Skeletal muscle tissue (tissue), 4 donors: ENCODE measurements around the gene PSMA5. TPM values are rescaled to one million over a fixed set of nuclear protein-coding genes. Genes with fewer than 3 reads are reported as not detected.

Source experiments
- H3K27ac ChIP-seq: one replicate; pipeline ENCODE4 v1.7.0; 2013; ENCODE audit warnings: mild to moderate bottlenecking, low read depth, low read length, inconsistent platforms
- H3K27me3 ChIP-seq, 3 donors: one replicate each; pipeline ENCODE4 v1.7.0; 2013; ENCODE audit warnings: low read length in 3 of 3; ENCODE audit not compliant: control insufficient read depth in 3 of 3, insufficient read depth in 3 of 3
- H3K36me3 ChIP-seq, 3 donors: one replicate each; pipeline ENCODE4 v1.7.0; 2013; ENCODE audit warnings: low read length in 3 of 3; ENCODE audit not compliant: control insufficient read depth in 3 of 3, insufficient read depth in 3 of 3
- H3K4me1 ChIP-seq, 3 donors: one replicate each; pipeline ENCODE4 v1.7.0; 2013; ENCODE audit warnings: low read length in 3 of 3, mild to moderate bottlenecking in 3 of 3; ENCODE audit not compliant: control insufficient read depth in 3 of 3, insufficient read depth in 3 of 3
- H3K4me3 ChIP-seq, 3 donors: one replicate each; pipeline ENCODE4 v1.7.0; 2013; ENCODE audit warnings: low read length in 3 of 3
- H3K9ac ChIP-seq, 3 donors: one replicate each; pipeline ENCODE4 v1.7.0; 2013; ENCODE audit warnings: low read length in 3 of 3, mild to moderate bottlenecking in 3 of 3, moderate library complexity in 2 of 3, low read depth in 1 of 3
- H3K9me3 ChIP-seq, 3 donors: one replicate each; pipeline ENCODE4 v1.7.0; 2013; ENCODE audit warnings: low read length in 3 of 3; ENCODE audit not compliant: control insufficient read depth in 3 of 3
- total RNA-seq: library from RNA; depleted of rRNA; stranded (reverse); fragments of >200 nt; gene quantifications from one replicate; pipeline ENCODE4 v1.2.3, GENCODE V29; 2014
- donor health status: Osteomylitis.

PSMA5 gene
- total RNA-seq, 1 donor from 2014 or later, result 28.2 TPM

DNA sequence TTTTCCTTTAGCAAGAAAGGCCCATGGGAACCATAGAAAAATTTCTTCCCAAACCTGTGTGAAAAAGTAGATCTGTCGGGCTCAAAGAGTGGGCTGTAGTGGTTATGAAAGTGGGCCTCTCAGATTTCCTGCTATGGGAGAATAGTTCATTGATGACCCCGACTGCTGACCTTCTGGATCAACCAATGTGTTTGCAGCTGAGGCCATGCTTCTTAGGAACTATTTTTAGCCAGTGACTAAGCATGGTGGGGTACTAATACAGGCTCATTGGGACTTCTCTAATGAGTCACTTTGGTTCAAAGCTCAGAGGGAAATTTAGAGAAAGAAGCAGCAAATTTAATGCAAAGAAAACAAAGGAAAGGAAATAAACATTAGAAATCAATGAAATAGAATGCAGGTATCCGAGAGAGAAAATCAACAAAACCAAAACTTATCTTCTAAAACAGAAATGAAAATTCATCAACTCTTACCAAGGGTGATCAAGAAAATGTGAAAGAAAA, 12.6 kb upstream of the PSMA5 start:
- Histone ChIP-seq H3K27me3 (peaks cover 0 to 3% (median 0%) of the 10 kb centered on the region in 3 donors), H3K4me3 (no peak overlapping the region), H3K9me3 (no peaks in the 10 kb centered on the region), H3K9ac (no peak overlapping the region), H3K4me1 (peaks cover 0 to 6% (median 0%) of the 10 kb centered on the region in 3 donors), H3K27ac (peak overlapping the region; percentile 39), H3K36me3 (no peaks in the 10 kb centered on the region)

DNA sequence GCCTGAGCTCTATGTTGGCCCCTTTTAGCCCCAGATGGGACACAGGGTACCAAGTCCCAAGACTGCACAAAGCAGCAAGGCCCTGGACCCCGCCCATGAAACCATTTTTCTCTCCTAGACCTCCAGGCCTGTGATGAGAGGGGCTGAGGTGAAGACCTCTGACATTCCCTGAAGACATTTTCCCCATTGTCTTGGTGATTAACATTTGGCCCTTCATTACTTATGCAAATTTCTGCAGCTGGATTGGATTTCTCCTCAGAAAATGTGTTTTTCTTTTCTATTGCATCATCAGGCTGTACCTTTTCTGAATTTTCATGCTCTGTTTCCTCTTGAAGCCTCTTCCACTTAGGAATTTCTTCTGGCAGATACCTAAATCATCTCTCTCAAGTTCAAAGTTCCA, 8.2 kb upstream of the PSMA5 start:
- no peaks in the 10 kb centered on the region for H3K36me3 ChIP-seq
- H3K27ac ChIP-seq, result no peak overlapping the region
- no peaks in the 10 kb centered on the region for H3K27me3 ChIP-seq
- no peak overlapping the region for H3K4me3 ChIP-seq
- no peaks in the 10 kb centered on the region for H3K9me3 ChIP-seq
- peaks cover 0 to 6% (median 0%) of the 10 kb centered on the region in 3 donors for H3K4me1 ChIP-seq
- no peak overlapping the region for H3K9ac ChIP-seq

DNA sequence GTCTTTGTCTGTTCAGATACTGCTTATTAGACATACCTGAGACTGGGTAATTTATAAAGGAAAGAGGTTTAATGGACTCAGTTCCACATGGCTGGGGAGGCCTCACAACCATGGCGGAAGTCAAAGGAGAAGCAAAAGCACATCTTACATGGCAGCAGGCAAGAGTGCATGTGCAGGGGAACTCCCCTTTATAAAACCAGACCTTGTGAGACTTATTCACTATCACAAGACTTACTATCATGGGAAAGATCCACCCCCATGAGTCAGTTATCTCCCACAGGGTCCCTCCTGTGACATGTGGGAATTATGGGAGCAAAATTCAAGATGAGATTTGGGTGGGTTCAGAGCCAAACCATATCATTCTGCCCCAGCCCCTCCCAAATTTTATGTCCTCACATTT, 7.1 kb upstream of the PSMA5 start:
- Histone ChIP-seq H3K9me3 (no peaks in the 10 kb centered on the region), H3K4me3 (no peak overlapping the region), H3K27ac (no peak overlapping the region), H3K27me3 (no peaks in the 10 kb centered on the region), H3K9ac (no peak overlapping the region), H3K4me1 (peaks cover 0 to 1% (median 0%) of the 10 kb centered on the region in 3 donors), H3K36me3 (no peaks in the 10 kb centered on the region)

- H3K27me3 ChIP-seq, result no peaks in the 10 kb centered on the region
- H3K9me3 ChIP-seq, result no peaks in the 10 kb centered on the region
- H3K4me3 ChIP-seq, result no peak overlapping the region
- no peaks in the 10 kb centered on the region for H3K36me3 ChIP-seq
- no peak overlapping the region for H3K9ac ChIP-seq
- H3K4me1 ChIP-seq, result peaks cover 0 to 5% (median 5%) of the 10 kb centered on the region in 3 donors
- H3K27ac ChIP-seq, result no peak overlapping the region
These were observed 6.1 kb upstream of the PSMA5 start for GRCh38 chr1:109432336-109432735.

- peak overlapping the region; percentile 85 to 99 (median 91) for H3K9ac ChIP-seq
These were observed 871 bp upstream of the PSMA5 start for GRCh38 chr1:109427171-109427467.

GRCh38 chr1:109425391-109426280, 612 bp downstream of the PSMA5 start:
- Histone ChIP-seq H3K4me1 (peaks cover 14 to 29% (median 23%) of the 10 kb centered on the region in 3 donors), H3K36me3 (peaks cover 0 to 6% (median 5%) of the 10 kb centered on the region in 3 donors), H3K27me3 (no peaks in the 10 kb centered on the region), H3K4me3 (peak overlapping the region; percentile 94 to 99 (median 96)), H3K9me3 (no peaks in the 10 kb centered on the region), H3K27ac (peak overlapping the region; percentile 91), H3K9ac (peak overlapping the region; percentile 91 to 99 (median 94))

More at GRCh38 chr1:109427171-109427467, 871 bp upstream of the PSMA5 start:
- peak overlapping the region; percentile 94 to 99 (median 96) for H3K4me3 ChIP-seq
- no peaks in the 10 kb centered on the region for H3K9me3 ChIP-seq
- H3K36me3 ChIP-seq, result no peaks in the 10 kb centered on the region
- H3K4me1 ChIP-seq, result peaks cover 14 to 29% (median 23%) of the 10 kb centered on the region in 3 donors
- H3K27me3 ChIP-seq, result no peaks in the 10 kb centered on the region
- peak overlapping the region; percentile 91 for H3K27ac ChIP-seq

GRCh38 chr1:109423498-109423897, 2.8 kb downstream of the PSMA5 start:
- Histone ChIP-seq H3K27me3 (no peaks in the 10 kb centered on the region), H3K4me3 (no peak overlapping the region), H3K27ac (peak overlapping the region; percentile 10), H3K9me3 (no peaks in the 10 kb centered on the region), H3K36me3 (peaks cover 0 to 17% (median 13%) of the 10 kb centered on the region in 3 donors), H3K4me1 (peaks cover 14 to 29% (median 23%) of the 10 kb centered on the region in 3 donors), H3K9ac (no peak overlapping the region)

DNA sequence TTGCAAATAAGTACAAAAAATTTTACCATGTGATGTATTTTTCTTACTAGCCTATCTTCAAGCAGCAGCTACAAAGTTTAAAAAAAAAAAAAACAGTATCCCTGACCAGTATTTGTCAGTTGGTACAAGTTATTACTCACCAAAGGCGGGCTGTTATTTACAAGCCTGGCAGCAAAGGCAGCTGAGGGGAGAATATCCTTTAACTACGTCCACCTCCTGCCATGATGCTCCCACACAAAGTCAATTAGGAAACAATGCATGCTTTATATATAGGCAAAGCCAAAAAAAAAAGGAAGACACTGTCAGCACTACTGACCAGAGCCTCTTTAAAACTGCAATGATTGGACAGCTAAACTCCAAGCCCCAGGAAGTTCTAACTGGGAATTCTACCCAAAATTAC, 13.7 kb downstream of the PSMA5 start:
- no peaks in the 10 kb centered on the region for H3K9me3 ChIP-seq
- no peak overlapping the region for H3K9ac ChIP-seq
- peaks cover 30 to 69% (median 67%) of the 10 kb centered on the region in 3 donors for H3K36me3 ChIP-seq
- peaks cover 5 to 9% (median 6%) of the 10 kb centered on the region in 3 donors for H3K4me1 ChIP-seq
- H3K27ac ChIP-seq, result no peak overlapping the region
- no peaks in the 10 kb centered on the region for H3K27me3 ChIP-seq
- H3K4me3 ChIP-seq, result no peak overlapping the region

- Histone ChIP-seq H3K36me3 (peaks cover 7 to 41% (median 27%) of the 10 kb centered on the region in 3 donors), H3K27ac (no peak overlapping the region), H3K4me3 (no peak overlapping the region), H3K4me1 (peaks cover 6 to 9% (median 6%) of the 10 kb centered on the region in 3 donors), H3K9ac (no peak overlapping the region), H3K9me3 (no peaks in the 10 kb centered on the region), H3K27me3 (no peaks in the 10 kb centered on the region)
These were observed 21.4 kb downstream of the PSMA5 start for GRCh38 chr1:109404838-109405237.

GRCh38 chr1:109402025-109402424, 24.2 kb downstream of the PSMA5 start:
- no peaks in the 10 kb centered on the region for H3K27me3 ChIP-seq
- H3K9ac ChIP-seq, result peak overlapping the region in 1 of 3 donors; percentile 62
- no peak overlapping the region for H3K4me3 ChIP-seq
- no peaks in the 10 kb centered on the region for H3K9me3 ChIP-seq
- H3K4me1 ChIP-seq, result peaks cover 11 to 18% (median 13%) of the 10 kb centered on the region in 3 donors
- H3K36me3 ChIP-seq, result peaks cover 0 to 18% (median 6%) of the 10 kb centered on the region in 3 donors
- H3K27ac ChIP-seq, result peak overlapping the region; percentile 83
